Endothelial cell of umbilical vein (primary cell): Measurements from ENCODE around the gene ACTN3. TPM values are rescaled to one million over a fixed set of nuclear protein-coding genes. Genes with fewer than 3 reads are reported as not detected.

Source experiments
- BruUV-seq: library from RNA; stranded (reverse); fragments of 400-500 nt; replicated peaks from 2 replicates; lab custom pipeline; 2021; lab: Mats Ljungman, UMichigan
- CTCF ChIA-PET: fragments of 300-600, 350-600 bp; sonication (Branson Sonifier 250); formaldehyde crosslinking; loops from one replicate; lab custom pipeline; 2021; ENCODE audit warnings: antibody characterized with exemption, inconsistent platforms; lab: Charles Lee
- POLR2A ChIA-PET: fragments of 300-600, 350-600 bp; sonication (Branson Sonifier 250); formaldehyde crosslinking; loops from one replicate; lab custom pipeline; 2021; ENCODE audit warnings: antibody characterized with exemption, inconsistent platforms; lab: Charles Lee
- DNase-seq: peaks from one replicate; pipeline ENCODE4 v3.0.0-alpha.2; 2011; ENCODE audit warnings: low read depth, low spot score
- FAIRE-seq: peaks from 2 replicates; lab custom pipeline; 2011; peaks lifted over from hg19 to GRCh38; lab: Jason Lieb, UNC
- H2AFZ ChIP-seq: 2 replicates; pipeline ENCODE4 v1.6.0; 2012; ENCODE audit warnings: low read depth, low read length, control low read depth, inconsistent platforms
- H3K27ac ChIP-seq: 2 replicates; pipeline ENCODE4 v1.5.1; 2011; ENCODE audit warnings: low read depth, mild to moderate bottlenecking, control low read depth, low read length, moderate library complexity; ENCODE audit not compliant: insufficient read depth
- H3K27me3 ChIP-seq, 2 experiments: 2 replicates each; pipeline versions ENCODE4 v1.6.0 to v1.6.1; 2011; ENCODE audit warnings: low read length in 2 of 2, mixed read lengths in 1 of 2; ENCODE audit not compliant: control insufficient read depth in 2 of 2, insufficient read depth in 2 of 2
- H3K36me3 ChIP-seq, 2 experiments: 2 replicates in 1 of 2; 3 replicates in 1 of 2; pipeline ENCODE4 v1.5.1; 2011; ENCODE audit warnings: low read length in 2 of 2, mild to moderate bottlenecking in 1 of 2, moderate library complexity in 1 of 2; ENCODE audit not compliant: control insufficient read depth in 2 of 2, insufficient read depth in 2 of 2; ENCODE audit errors: extremely low read depth in 1 of 2
- H3K4me1 ChIP-seq: 3 replicates; pipeline ENCODE4 v1.5.1; 2011; ENCODE audit warnings: mild to moderate bottlenecking, low read length; ENCODE audit not compliant: control insufficient read depth, insufficient read depth; ENCODE audit errors: extremely low read depth
- H3K4me2 ChIP-seq: 2 replicates; pipeline ENCODE4 v1.6.1; 2011; ENCODE audit warnings: low read length, control low read depth, mixed read lengths; ENCODE audit not compliant: insufficient read depth
- H3K4me3 ChIP-seq, 3 experiments: fragments of 200-600 bp in 1 of 3; sonication (generic), shearing (Covaris generic) in 1 of 3; replicated peaks in 1 of 3; 2 replicates each; pipeline ENCODE4 v1.5.1; 2011 to 2016; ENCODE audit warnings: control low read depth in 3 of 3, low read length in 3 of 3, mild to moderate bottlenecking in 2 of 3, inconsistent platforms in 1 of 3, low read depth in 1 of 3, moderate library complexity in 1 of 3; ENCODE audit not compliant: insufficient read depth in 1 of 3
- H3K79me2 ChIP-seq: 2 replicates; pipeline ENCODE4 v1.6.0; 2012; ENCODE audit warnings: low read length, inconsistent platforms; ENCODE audit not compliant: control insufficient read depth, insufficient read depth
- H3K9ac ChIP-seq: replicated peaks from 2 replicates; pipeline ENCODE3; 2011; ENCODE audit warnings: low read length, control low read depth; ENCODE audit not compliant: insufficient read depth; ENCODE audit errors: extremely low read depth
- H3K9me1 ChIP-seq: replicated peaks from 3 replicates; pipeline ENCODE4 v1.6.0; 2011; ENCODE audit warnings: mild to moderate bottlenecking, low read length; ENCODE audit not compliant: control insufficient read depth, insufficient read depth; ENCODE audit errors: extremely low read depth
- H3K9me3 ChIP-seq: replicated peaks from 2 replicates; pipeline ENCODE4 v1.5.1; 2012; ENCODE audit warnings: low read length, inconsistent platforms; ENCODE audit not compliant: control insufficient read depth, insufficient read depth
- H4K20me1 ChIP-seq: replicated peaks from 2 replicates; pipeline ENCODE3; 2011; ENCODE audit warnings: mild to moderate bottlenecking, low read length; ENCODE audit not compliant: control insufficient read depth, insufficient read depth; ENCODE audit errors: extremely low read depth
- CTCF ChIP-seq, 2 donors: IDR thresholded peaks; 1 replicate in 1 of 2; 2 replicates in 1 of 2; pipeline ENCODE4 v1.5.1; 2011; ENCODE audit warnings: low read length in 2 of 2, mild to moderate bottlenecking in 2 of 2, moderate library complexity in 2 of 2, control low read depth in 1 of 2, inconsistent platforms in 1 of 2, low read depth in 1 of 2; ENCODE audit not compliant: insufficient read depth in 1 of 2; ENCODE audit errors: extremely low read depth in 1 of 2
- EZH2 ChIP-seq: IDR thresholded peaks from 2 replicates; pipeline ENCODE4 v1.6.1; 2012; ENCODE audit warnings: borderline replicate concordance, low read depth, mild to moderate bottlenecking, moderate library complexity, low read length, inconsistent platforms; ENCODE audit not compliant: severe bottlenecking
- FOS ChIP-seq: IDR thresholded peaks from 2 replicates; pipeline ENCODE4 v1.6.1; 2011; ENCODE audit warnings: mild to moderate bottlenecking, low read length, moderate library complexity, borderline replicate concordance; ENCODE audit not compliant: insufficient read depth
- GATA2 ChIP-seq: IDR thresholded peaks from 2 replicates; pipeline ENCODE4 v1.7.0; 2011; ENCODE audit warnings: low read depth, mild to moderate bottlenecking, moderate library complexity, mixed read lengths, low read length; ENCODE audit not compliant: insufficient read length, insufficient read depth
- JUN ChIP-seq: IDR thresholded peaks from 2 replicates; pipeline ENCODE4 v1.6.1; 2011; ENCODE audit warnings: borderline replicate concordance, low read depth; ENCODE audit not compliant: insufficient read length, insufficient read depth
- MAX ChIP-seq: IDR thresholded peaks from 2 replicates; pipeline ENCODE4 v1.6.1; 2011; ENCODE audit not compliant: insufficient read depth, insufficient read length
- MYC ChIP-seq: IDR thresholded peaks from one replicate; pipeline ENCODE4 v1.6.1; 2011; ENCODE audit warnings: mild to moderate bottlenecking, low read depth, low read length
- POLR2A ChIP-seq: IDR thresholded peaks from 2 replicates; pipeline ENCODE4 v1.6.1; 2012; ENCODE audit warnings: low read depth, mild to moderate bottlenecking, control low read depth, low read length
- POLR2AphosphoS5 ChIP-seq: IDR thresholded peaks from 2 replicates; pipeline ENCODE4 v1.6.1; 2012; ENCODE audit warnings: low read depth, mild to moderate bottlenecking, control low read depth, low read length, moderate library complexity; ENCODE audit not compliant: insufficient read depth
- dilution Hi-C: fragments of 300-500 bp; cut with MboI; formaldehyde crosslinking; loops from one replicate; pipeline ENCODE4 v1.15.0; 2019; ENCODE audit warnings: low sequenced_read_pairs; ENCODE audit not compliant: extremely low pct_ligation_motif_present
- intact Hi-C: fragments of 100-400 bp; cut with micrococcal nuclease; formaldehyde crosslinking; loops from one replicate; pipeline ENCODE4 v1.10.0; 2022
- polyA plus RNA-seq, 4 experiments: library from polyadenylated mRNA; depleted of rRNA in 3 of 4; stranded (reverse) in 3 of 4; unstranded in 1 of 4; fragments of >200 nt; gene quantifications; 2 replicates each; pipeline versions ENCODE4 v1.2.1 to v1.2.3, GENCODE V29; 2011 to 2012; ENCODE audit warnings: missing spikeins in 1 of 4
- total RNA-seq: library from RNA; stranded (reverse); gene quantifications from 2 replicates; pipeline ENCODE4 v1.2.3, GENCODE V29; 2021

ACTN3 gene
- total and polyA plus RNA-seq, 2 donors (not counting 3 experiments of a cell fraction or from before 2014, with no cell fraction given): 0.17 to 0.18 TPM

GRCh38 chr11:66564538-66564937 is 17.8 kb downstream of the ACTN3 start:
- intact Hi-C loops (no loop called here), dilution Hi-C loops (no loop called here)
- no peak overlapping the region for H3K9ac ChIP-seq
- H3K9me1 ChIP-seq: no peaks in the 10 kb centered on the region
- no TSS peak for BruUV-seq
- FAIRE-seq (no peak), DNase-seq (no peak)
- H3K4me2 ChIP-seq: no peak overlapping the region
- CTCF ChIA-PET: no interaction called here
- POLR2A ChIA-PET: no interaction called here
- no peak overlapping the region for H3K4me3 ChIP-seq
- no peaks in the 10 kb centered on the region for H3K36me3 ChIP-seq
- no peaks in the 10 kb centered on the region for H3K79me2 ChIP-seq
- H3K27ac ChIP-seq: no peak overlapping the region
- no peaks in the 10 kb centered on the region for H3K9me3 ChIP-seq
- no peaks in the 10 kb centered on the region for H4K20me1 ChIP-seq
- no peak overlapping the region for H2AFZ ChIP-seq
- TF ChIP-seq POLR2A (no peak), MYC (no peak), GATA2 (no peak), POLR2AphosphoS5 (no peak), CTCF (IDR thresholded peaks at IDR 0.05; ENCODE audit: extremely low read depth in 1 of 2, insufficient read depth in 1 of 2, low read depth in 1 of 2, low read length in 2 of 2) (no peak), MAX (no peak), FOS (no peak), EZH2 (no peak), JUN (no peak)
- H3K27me3 ChIP-seq: no peaks in the 10 kb centered on the region
- H3K4me1 ChIP-seq: peaks cover 3% of the 10 kb centered on the region
